Neural progenitor cell (in vitro differentiated cells): ENCODE results near the gene GNAI3. TPM values are rescaled to one million over a fixed set of nuclear protein-coding genes. Genes with fewer than 3 reads are reported as not detected.

Source experiments
- DNase-seq: peaks from one replicate; pipeline ENCODE4 v3.0.0-alpha.2; 2016; ENCODE audit warnings: low spot score
- H2AFZ ChIP-seq: fragments of 200-600 bp; sonication (generic); replicated peaks from 2 replicates; pipeline ENCODE4 v1.6.1; 2016; ENCODE audit warnings: antibody characterized with exemption
- H3F3A ChIP-seq: fragments of 200-600 bp; sonication (generic); 2 replicates; pipeline ENCODE4 v1.6.1; 2016; ENCODE audit warnings: antibody characterized with exemption, low read depth
- H3K27ac ChIP-seq: fragments of 200-600 bp; sonication (generic); 2 replicates; pipeline ENCODE4 v1.5.1; 2016; ENCODE audit warnings: mild to moderate bottlenecking
- H3K27me3 ChIP-seq: fragments of 200-600 bp; sonication (generic); 2 replicates; pipeline ENCODE4 v1.6.1; 2016; ENCODE audit warnings: mild to moderate bottlenecking, moderate library complexity
- H3K36me3 ChIP-seq: fragments of 200-600 bp; sonication (generic); 2 replicates; pipeline ENCODE4 v1.5.1; 2016
- H3K4me1 ChIP-seq: fragments of 200-600 bp; sonication (generic); 2 replicates; pipeline ENCODE4 v1.6.1; 2016; ENCODE audit warnings: mixed run types
- H3K4me2 ChIP-seq: fragments of 200-600 bp; sonication (generic); 2 replicates; pipeline ENCODE4 v1.6.1; 2016
- H3K4me3 ChIP-seq: fragments of 200-600 bp; sonication (generic); 2 replicates; pipeline ENCODE4 v1.5.1; 2016
- H3K79me2 ChIP-seq: fragments of 200-600 bp; sonication (generic); 2 replicates; pipeline ENCODE4 v1.6.1; 2016; ENCODE audit warnings: low read depth
- H3K9ac ChIP-seq: fragments of 200-600 bp; sonication (generic); 2 replicates; pipeline ENCODE4 v1.6.1; 2016
- H3K9me3 ChIP-seq: fragments of 200-600 bp; sonication (generic); 2 replicates; pipeline ENCODE4 v1.5.1; 2016; ENCODE audit warnings: low read depth
- H4K20me1 ChIP-seq: fragments of 200-600 bp; sonication (generic); 2 replicates; pipeline ENCODE4 v1.6.1; 2016; ENCODE audit warnings: low read depth
- H3K27ac Mint-ChIP-seq: 3 replicates; pipeline ENCODE4 v1.8.0; 2021; ENCODE audit warnings: mixed read lengths
- H3K27me3 Mint-ChIP-seq: 2 replicates; pipeline ENCODE4 v1.8.0; 2022; ENCODE audit warnings: low read depth, mild to moderate bottlenecking, inconsistent platforms, moderate library complexity, mixed read lengths; ENCODE audit not compliant: insufficient read depth
- H3K36me3 Mint-ChIP-seq: 3 replicates; pipeline ENCODE4 v1.8.0; 2021; ENCODE audit warnings: mixed read lengths
- H3K4me1 Mint-ChIP-seq: 3 replicates; pipeline ENCODE4 v1.8.0; 2021; ENCODE audit warnings: mixed read lengths
- H3K4me3 Mint-ChIP-seq: 3 replicates; pipeline ENCODE4 v1.8.0; 2021; ENCODE audit warnings: mild to moderate bottlenecking, moderate library complexity, mixed read lengths
- H3K9me3 Mint-ChIP-seq: 3 replicates; pipeline ENCODE4 v1.8.0; 2020; ENCODE audit warnings: mixed read lengths
- CTCF ChIP-seq: fragments of 200-600 bp; sonication (generic); IDR thresholded peaks from 2 replicates; pipeline ENCODE4 v1.5.1; 2017; ENCODE audit warnings: antibody characterized with exemption, mild to moderate bottlenecking
- EZH2 ChIP-seq: fragments of 200-600 bp; sonication (generic); IDR thresholded peaks from 2 replicates; pipeline ENCODE4 v1.6.1; 2017; ENCODE audit warnings: antibody characterized with exemption, mild to moderate bottlenecking, moderate library complexity
- EZH2phosphoT487 ChIP-seq: fragments of 200-600 bp; sonication (generic); IDR thresholded peaks from 2 replicates; pipeline ENCODE4 v1.6.1; 2017; ENCODE audit warnings: antibody characterized with exemption
- total RNA-seq: library from RNA; depleted of rRNA; stranded (reverse); fragments of >200 nt; gene quantifications from 2 replicates; pipeline ENCODE4 v1.2.3, GENCODE V29; 2015; ENCODE audit warnings: low replicate concordance

GNAI3 gene
- total RNA-seq, 1 donor from 2014 or later: 15.4 TPM

GRCh38 chr1:109564194-109564878, 15.9 kb downstream of the GNAI3 start:
- no peaks in the 10 kb centered on the region for H3K9me3 ChIP-seq
- no peak overlapping the region for H3K27ac Mint-ChIP-seq
- no peak for DNase-seq
- no peaks in the 10 kb centered on the region for H3K36me3 Mint-ChIP-seq
- H3F3A ChIP-seq: peaks cover 45% of the 10 kb centered on the region
- H3K4me1 Mint-ChIP-seq: peaks cover 13% of the 10 kb centered on the region
- no peak overlapping the region for H3K9ac ChIP-seq
- no peaks in the 10 kb centered on the region for H3K27me3 Mint-ChIP-seq
- H3K27me3 ChIP-seq: no peaks in the 10 kb centered on the region
- H3K4me3 Mint-ChIP-seq: no peak overlapping the region
- H2AFZ ChIP-seq: no peak overlapping the region
- peak overlapping the region; percentile 66 for H3K27ac ChIP-seq
- H3K36me3 ChIP-seq: no peaks in the 10 kb centered on the region
- peaks cover 85% of the 10 kb centered on the region for H4K20me1 ChIP-seq
- H3K9me3 Mint-ChIP-seq: no peaks in the 10 kb centered on the region
- TF ChIP-seq EZH2phosphoT487 (no peak), EZH2 (no peak), CTCF (no peak)
- peaks cover 100% of the 10 kb centered on the region for H3K79me2 ChIP-seq
- H3K4me3 ChIP-seq: no peak overlapping the region
- peak overlapping the region; percentile 64 for H3K4me2 ChIP-seq
- H3K4me1 ChIP-seq: peaks cover 44% of the 10 kb centered on the region

- Histone ChIP-seq H4K20me1 (peaks cover 85% of the 10 kb centered on the region), H3K36me3 (no peaks in the 10 kb centered on the region), H3K27ac (no peak overlapping the region), H3K9me3 (no peaks in the 10 kb centered on the region), H3K9ac (no peak overlapping the region), H3K4me1 (peaks cover 41% of the 10 kb centered on the region), H3K4me2 (no peak overlapping the region), H3K27me3 (no peaks in the 10 kb centered on the region), H3K4me3 (no peak overlapping the region), H3K79me2 (peaks cover 100% of the 10 kb centered on the region), H3F3A (peaks cover 39% of the 10 kb centered on the region), H2AFZ (no peak overlapping the region)
- no peaks in the 10 kb centered on the region for H3K9me3 Mint-ChIP-seq
- no peak overlapping the region for H3K27ac Mint-ChIP-seq
- no peak overlapping the region for H3K4me3 Mint-ChIP-seq
- no peak for DNase-seq
- TF ChIP-seq EZH2phosphoT487 (no peak), EZH2 (no peak), CTCF (no peak)
- H3K4me1 Mint-ChIP-seq: peaks cover 8% of the 10 kb centered on the region
- H3K27me3 Mint-ChIP-seq: no peaks in the 10 kb centered on the region
- H3K36me3 Mint-ChIP-seq: no peaks in the 10 kb centered on the region
These were observed 16.8 kb downstream of the GNAI3 start for GRCh38 chr1:109565241-109565640.

- no peak overlapping the region for H3K27ac Mint-ChIP-seq
These were observed 18.6 kb downstream of the GNAI3 start for GRCh38 chr1:109566982-109567381.

More at GRCh38 chr1:109566982-109567381, 18.6 kb downstream of the GNAI3 start:
- H3K36me3 ChIP-seq: no peaks in the 10 kb centered on the region
- H3K4me2 ChIP-seq: no peak overlapping the region
- Mint-ChIP-seq H3K36me3 (no peaks in the 10 kb centered on the region), H3K4me1 (peaks cover 8% of the 10 kb centered on the region), H3K27me3 (no peaks in the 10 kb centered on the region), H3K9me3 (no peaks in the 10 kb centered on the region), H3K4me3 (no peak overlapping the region)
- peaks cover 38% of the 10 kb centered on the region for H3K4me1 ChIP-seq
- no peak overlapping the region for H3K27ac ChIP-seq
- H3K27me3 ChIP-seq: no peaks in the 10 kb centered on the region
- no peak overlapping the region for H2AFZ ChIP-seq
- TF ChIP-seq EZH2phosphoT487 (no peak), CTCF (no peak), EZH2 (no peak)
- peaks cover 100% of the 10 kb centered on the region for H3K79me2 ChIP-seq
- no peaks in the 10 kb centered on the region for H3K9me3 ChIP-seq
- no peak for DNase-seq
- H3F3A ChIP-seq: peaks cover 32% of the 10 kb centered on the region
- no peak overlapping the region for H3K9ac ChIP-seq
- no peak overlapping the region for H3K4me3 ChIP-seq
- H4K20me1 ChIP-seq: peaks cover 84% of the 10 kb centered on the region
